Measurements from ENCODE around the gene RFESD.

GRCh38 chr5:95699337-95699736 lies 52.8 kb downstream of the RFESD start:
- TF ChIP-seq, protein P1, sequence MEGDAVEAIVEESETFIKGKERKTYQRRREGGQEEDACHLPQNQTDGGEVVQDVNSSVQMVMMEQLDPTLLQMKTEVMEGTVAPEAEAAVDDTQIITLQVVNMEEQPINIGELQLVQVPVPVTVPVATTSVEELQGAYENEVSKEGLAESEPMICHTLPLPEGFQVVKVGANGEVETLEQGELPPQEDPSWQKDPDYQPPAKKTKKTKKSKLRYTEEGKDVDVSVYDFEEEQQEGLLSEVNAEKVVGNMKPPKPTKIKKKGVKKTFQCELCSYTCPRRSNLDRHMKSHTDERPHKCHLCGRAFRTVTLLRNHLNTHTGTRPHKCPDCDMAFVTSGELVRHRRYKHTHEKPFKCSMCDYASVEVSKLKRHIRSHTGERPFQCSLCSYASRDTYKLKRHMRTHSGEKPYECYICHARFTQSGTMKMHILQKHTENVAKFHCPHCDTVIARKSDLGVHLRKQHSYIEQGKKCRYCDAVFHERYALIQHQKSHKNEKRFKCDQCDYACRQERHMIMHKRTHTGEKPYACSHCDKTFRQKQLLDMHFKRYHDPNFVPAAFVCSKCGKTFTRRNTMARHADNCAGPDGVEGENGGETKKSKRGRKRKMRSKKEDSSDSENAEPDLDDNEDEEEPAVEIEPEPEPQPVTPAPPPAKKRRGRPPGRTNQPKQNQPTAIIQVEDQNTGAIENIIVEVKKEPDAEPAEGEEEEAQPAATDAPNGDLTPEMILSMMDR (IDR thresholded peaks at IDR 0.05) = no peak
- TF ChIP-seq REST (IDR thresholded peaks at IDR 0.05; ENCODE audit: insufficient read depth in 1 of 2, low read depth in 2 of 2, low read length in 1 of 2) (no peak), POLR2AphosphoS5 (IDR thresholded peaks at IDR 0.05; ENCODE audit: low read depth, low read length) (no peak), TCF7L2 (IDR thresholded peaks at IDR 0.05; ENCODE audit: low read depth, low read length) (no peak)

Data from Panc1 (cell line).